Measurements from ENCODE around the gene AGAP1. TPM values are rescaled to one million over a fixed set of nuclear protein-coding genes. Genes with fewer than 3 reads are reported as not detected.

The AGAP1 gene
- total RNA-seq, 1 donor from 2014 or later, result 36.2 TPM

DNA sequence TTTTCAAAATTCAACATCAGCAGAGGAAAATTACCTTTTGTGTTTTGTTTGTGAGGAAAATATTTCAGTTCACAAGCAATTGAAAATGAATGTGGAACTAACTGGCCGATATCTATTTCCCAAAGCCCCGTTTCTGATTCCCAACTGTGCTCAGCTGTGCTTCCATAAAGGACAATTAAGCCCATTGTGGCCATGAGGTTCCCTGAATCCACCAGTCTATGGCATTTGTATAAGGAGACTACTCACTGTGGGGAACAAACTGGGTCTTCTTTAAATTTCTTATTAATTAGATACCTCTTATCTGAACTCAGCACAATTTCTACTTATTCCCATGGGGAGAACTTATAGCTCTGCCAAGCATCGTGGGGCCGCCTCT lies 31.4 kb upstream of the AGAP1 start:
- TF ChIP-seq, protein P1, sequence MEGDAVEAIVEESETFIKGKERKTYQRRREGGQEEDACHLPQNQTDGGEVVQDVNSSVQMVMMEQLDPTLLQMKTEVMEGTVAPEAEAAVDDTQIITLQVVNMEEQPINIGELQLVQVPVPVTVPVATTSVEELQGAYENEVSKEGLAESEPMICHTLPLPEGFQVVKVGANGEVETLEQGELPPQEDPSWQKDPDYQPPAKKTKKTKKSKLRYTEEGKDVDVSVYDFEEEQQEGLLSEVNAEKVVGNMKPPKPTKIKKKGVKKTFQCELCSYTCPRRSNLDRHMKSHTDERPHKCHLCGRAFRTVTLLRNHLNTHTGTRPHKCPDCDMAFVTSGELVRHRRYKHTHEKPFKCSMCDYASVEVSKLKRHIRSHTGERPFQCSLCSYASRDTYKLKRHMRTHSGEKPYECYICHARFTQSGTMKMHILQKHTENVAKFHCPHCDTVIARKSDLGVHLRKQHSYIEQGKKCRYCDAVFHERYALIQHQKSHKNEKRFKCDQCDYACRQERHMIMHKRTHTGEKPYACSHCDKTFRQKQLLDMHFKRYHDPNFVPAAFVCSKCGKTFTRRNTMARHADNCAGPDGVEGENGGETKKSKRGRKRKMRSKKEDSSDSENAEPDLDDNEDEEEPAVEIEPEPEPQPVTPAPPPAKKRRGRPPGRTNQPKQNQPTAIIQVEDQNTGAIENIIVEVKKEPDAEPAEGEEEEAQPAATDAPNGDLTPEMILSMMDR (IDR thresholded peaks at IDR 0.05), result no peak
- H3K36me3 ChIP-seq, result no peaks in the 10 kb centered on the region
- no peak overlapping the region for H3K27ac ChIP-seq
- H3K4me1 ChIP-seq, result no peaks in the 10 kb centered on the region
- DNase-seq, result no peak
- H3K27me3 ChIP-seq (ENCODE audit: low read depth), result no peaks in the 10 kb centered on the region
- no peak overlapping the region for H3K4me3 ChIP-seq
- H3K9me3 ChIP-seq, result no peaks in the 10 kb centered on the region
- intact Hi-C loops (cut with DNase I), result no loop called here
- no peak for ATAC-seq

DNA sequence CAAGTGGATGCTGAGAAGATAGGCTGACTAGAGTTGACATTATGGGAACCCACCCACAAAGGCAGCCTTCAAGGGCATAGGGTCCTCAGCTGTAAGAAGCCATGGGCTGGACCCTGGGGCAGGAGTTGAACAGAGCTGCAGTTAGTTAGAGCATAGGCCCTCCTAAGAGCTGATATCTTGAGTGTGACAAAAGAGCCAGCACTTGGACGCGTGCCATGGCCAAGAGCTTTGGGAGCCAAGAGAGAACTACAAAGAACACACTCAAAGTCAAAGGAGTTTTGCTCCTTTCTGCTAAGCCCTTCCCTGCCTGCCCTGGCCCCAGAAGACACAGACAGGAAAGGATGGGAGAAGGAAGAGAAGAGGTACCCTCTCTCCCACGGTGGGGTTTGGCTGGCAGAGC lies 29.9 kb upstream of the AGAP1 start:
- TF ChIP-seq, protein P1 (IDR thresholded peaks at IDR 0.05), result no peak
- Histone ChIP-seq H3K4me3 (no peak overlapping the region), H3K9me3 (no peaks in the 10 kb centered on the region), H3K4me1 (peaks cover 5% of the 10 kb centered on the region), H3K36me3 (no peaks in the 10 kb centered on the region), H3K27me3 (ENCODE audit: low read depth) (no peaks in the 10 kb centered on the region), H3K27ac (no peak overlapping the region)
- intact Hi-C loops (cut with DNase I), result no loop called here
- peak; percentile 45 to 63 for ATAC-seq
- DNase-seq, result peak; percentile 73

DNA sequence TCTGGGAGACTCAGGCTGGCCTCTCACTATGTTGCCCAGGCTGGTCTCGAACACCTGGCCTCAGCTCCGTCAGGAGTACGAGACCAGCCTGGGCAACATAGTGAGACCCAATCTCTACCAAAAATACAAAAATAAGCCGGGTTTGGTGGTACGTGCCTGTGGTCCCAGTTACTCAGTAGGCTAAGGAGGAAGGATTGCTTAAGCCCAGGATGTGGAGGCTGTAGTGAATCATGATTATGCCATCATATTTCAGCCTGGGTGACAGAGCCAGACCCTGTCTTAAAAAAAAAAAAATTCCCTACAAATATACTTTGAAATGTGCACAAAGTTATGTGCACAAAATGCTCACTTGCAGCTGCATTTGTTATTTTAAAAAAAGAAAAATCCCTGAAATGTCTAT lies 26.3 kb upstream of the AGAP1 start:
- H3K4me1 ChIP-seq, result peaks cover 9% of the 10 kb centered on the region
- ATAC-seq (no peak), DNase-seq (no peak)
- H3K4me3 ChIP-seq, result no peak overlapping the region
- intact Hi-C loops (cut with DNase I), result no loop called here
- no peaks in the 10 kb centered on the region for H3K9me3 ChIP-seq
- H3K36me3 ChIP-seq, result no peaks in the 10 kb centered on the region
- no peak overlapping the region for H3K27ac ChIP-seq
- TF ChIP-seq, protein P1 (IDR thresholded peaks at IDR 0.05), result no peak
- H3K27me3 ChIP-seq (ENCODE audit: low read depth), result no peaks in the 10 kb centered on the region

DNA sequence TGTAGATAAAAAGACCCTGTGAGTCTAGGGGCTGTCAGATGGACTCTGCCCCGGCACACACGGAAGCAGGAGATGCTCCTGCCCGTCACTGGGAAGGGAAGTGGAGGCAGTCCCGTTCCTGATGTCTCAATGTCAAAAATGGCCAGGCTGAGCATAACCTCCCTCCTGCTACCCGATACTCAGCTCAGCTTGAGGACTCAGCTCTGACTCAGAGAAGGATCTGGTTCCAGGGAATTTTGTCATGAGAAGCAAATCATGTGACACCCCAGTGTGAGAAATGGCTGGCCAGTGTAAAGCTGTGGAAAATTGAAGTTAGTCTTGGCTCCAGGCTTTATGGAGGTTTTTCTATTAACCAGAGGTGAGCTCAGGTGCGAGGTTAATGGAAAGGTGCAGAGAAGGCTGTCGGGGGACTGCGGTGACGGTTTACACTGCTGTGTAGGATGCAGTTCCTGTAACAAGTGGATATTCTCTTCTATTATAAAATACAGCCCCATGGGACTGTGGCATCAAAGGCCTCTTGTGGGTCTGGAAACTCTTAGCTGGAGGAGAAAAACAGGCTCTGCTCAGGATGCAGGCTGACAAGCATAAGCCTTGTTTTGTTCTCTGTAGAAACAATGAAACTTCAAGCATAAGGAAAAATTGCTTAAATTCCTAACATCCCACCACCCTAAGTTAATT lies 24.7 kb upstream of the AGAP1 start:
- intact Hi-C loops (cut with DNase I), result no loop called here
- Histone ChIP-seq H3K36me3 (no peaks in the 10 kb centered on the region), H3K4me3 (no peak overlapping the region), H3K27me3 (ENCODE audit: low read depth) (no peaks in the 10 kb centered on the region), H3K4me1 (peaks cover 9% of the 10 kb centered on the region), H3K9me3 (no peaks in the 10 kb centered on the region), H3K27ac (no peak overlapping the region)
- TF ChIP-seq, protein P1 (IDR thresholded peaks at IDR 0.05), result no peak
- no peak for DNase-seq
- ATAC-seq, result peak; percentile 61 to 65

DNA sequence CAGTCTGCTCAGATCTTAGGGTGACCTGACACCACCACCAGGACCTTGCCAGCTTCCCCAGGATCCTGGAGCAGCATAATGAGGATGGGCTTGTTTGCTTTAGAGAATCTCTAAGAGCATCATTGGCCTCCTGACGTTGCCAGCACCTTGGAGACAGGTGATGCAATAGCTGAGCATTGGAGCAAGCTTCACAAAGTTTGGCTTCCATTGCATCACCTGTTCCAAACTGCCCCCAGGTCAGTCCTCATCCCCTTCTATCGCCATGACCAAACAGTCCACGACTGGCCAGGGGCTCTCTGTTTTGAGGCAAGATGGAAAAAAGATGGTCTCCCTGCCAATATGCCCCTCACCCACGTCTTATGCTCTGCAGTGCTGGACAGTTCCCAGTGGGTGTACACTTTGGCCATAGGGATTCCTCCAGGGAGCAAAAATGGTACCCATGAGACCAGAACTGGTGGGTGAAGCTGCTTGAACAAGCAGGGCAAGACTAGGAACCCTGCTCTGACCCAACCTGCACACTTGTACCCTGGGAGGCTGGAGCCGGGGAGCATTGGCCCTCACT lies 22.6 kb upstream of the AGAP1 start:
- H3K27me3 ChIP-seq (ENCODE audit: low read depth), result no peaks in the 10 kb centered on the region
- no peak overlapping the region for H3K4me3 ChIP-seq
- TF ChIP-seq, protein P1 (IDR thresholded peaks at IDR 0.05), result no peak
- DNase-seq (no peak), ATAC-seq (no peak)
- H3K27ac ChIP-seq, result no peak overlapping the region
- no peaks in the 10 kb centered on the region for H3K9me3 ChIP-seq
- intact Hi-C loops (cut with DNase I), result no loop called here
- no peaks in the 10 kb centered on the region for H3K36me3 ChIP-seq
- H3K4me1 ChIP-seq, result peaks cover 9% of the 10 kb centered on the region

All from lower lobe of right lung (tissue), 2 donors.